OCI-LY3 (cell line): ENCODE measurements around the gene IER3.

ENCODE experiments used
- H2AFZ ChIP-seq: fragments of 200-600, 300-600 bp; shearing (Covaris generic); 2 replicates; pipeline ENCODE4 v1.6.0; 2014; ENCODE audit warnings: antibody characterized with exemption, low read depth, low read length
- H3K27ac ChIP-seq: fragments of 200-600, 300-600 bp; sonication (generic); 2 replicates; pipeline ENCODE4 v1.5.1; 2014; ENCODE audit warnings: mild to moderate bottlenecking, low read length, moderate library complexity, mixed read lengths
- H3K27me3 ChIP-seq: fragments of 200-600, 300-600 bp; sonication (generic); 2 replicates; pipeline ENCODE4 v1.6.1; 2014; ENCODE audit warnings: low read depth, low read length, mixed read lengths
- H3K36me3 ChIP-seq: fragments of 200-600, 300-600 bp; sonication (generic); replicated peaks from 2 replicates; pipeline ENCODE3; 2014; ENCODE audit warnings: low read depth, low read length, mixed read lengths
- H3K4me1 ChIP-seq: fragments of 300-600, 200-600 bp; sonication (generic); 2 replicates; pipeline ENCODE4 v1.6.1; 2014; ENCODE audit warnings: low read length, mixed read lengths
- H3K4me2 ChIP-seq: fragments of 200-600, 300-600 bp; sonication (generic); 2 replicates; pipeline ENCODE4 v1.6.1; 2014; ENCODE audit warnings: low read length, mixed read lengths
- H3K4me3 ChIP-seq: fragments of 300-600, 200-600 bp; sonication (generic); 2 replicates; pipeline ENCODE4 v1.5.1; 2014; ENCODE audit warnings: antibody characterized with exemption, mild to moderate bottlenecking, low read length, moderate library complexity
- H3K79me2 ChIP-seq: fragments of 300-600, 200-600 bp; shearing (Covaris generic); 2 replicates; pipeline ENCODE4 v1.6.1; 2014; ENCODE audit warnings: mild to moderate bottlenecking, low read length, mixed read lengths
- H3K9ac ChIP-seq: fragments of 300-600, 200-600 bp; shearing (Covaris generic); 2 replicates; pipeline ENCODE4 v1.6.0; 2014; ENCODE audit warnings: mild to moderate bottlenecking, low read length, moderate library complexity
- H3K9me3 ChIP-seq: fragments of 200-600, 300-600 bp; shearing (Covaris generic); 2 replicates; pipeline ENCODE4 v1.6.1; 2014; ENCODE audit warnings: low read length, mixed read lengths; ENCODE audit not compliant: insufficient read depth
- H4K20me1 ChIP-seq: fragments of 200-600, 300-600 bp; sonication (generic); 2 replicates; pipeline ENCODE4 v1.6.1; 2016; ENCODE audit warnings: low read length, mixed read lengths; ENCODE audit not compliant: insufficient read depth
- EZH2phosphoT487 ChIP-seq: fragments of 200-600 bp; shearing (Covaris generic); IDR thresholded peaks from 2 replicates; pipeline ENCODE4 v1.6.1; 2018; ENCODE audit warnings: antibody characterized with exemption, mixed run types, low read depth
- TF ChIP-seq, protein P1 (sequence below): fragments of 200-600, 300-600 bp; sonication (generic); IDR thresholded peaks from 2 replicates; pipeline ENCODE4 v1.5.1; 2014; ENCODE audit warnings: antibody characterized with exemption, low read length, low read depth

Gene IER3

DNA sequence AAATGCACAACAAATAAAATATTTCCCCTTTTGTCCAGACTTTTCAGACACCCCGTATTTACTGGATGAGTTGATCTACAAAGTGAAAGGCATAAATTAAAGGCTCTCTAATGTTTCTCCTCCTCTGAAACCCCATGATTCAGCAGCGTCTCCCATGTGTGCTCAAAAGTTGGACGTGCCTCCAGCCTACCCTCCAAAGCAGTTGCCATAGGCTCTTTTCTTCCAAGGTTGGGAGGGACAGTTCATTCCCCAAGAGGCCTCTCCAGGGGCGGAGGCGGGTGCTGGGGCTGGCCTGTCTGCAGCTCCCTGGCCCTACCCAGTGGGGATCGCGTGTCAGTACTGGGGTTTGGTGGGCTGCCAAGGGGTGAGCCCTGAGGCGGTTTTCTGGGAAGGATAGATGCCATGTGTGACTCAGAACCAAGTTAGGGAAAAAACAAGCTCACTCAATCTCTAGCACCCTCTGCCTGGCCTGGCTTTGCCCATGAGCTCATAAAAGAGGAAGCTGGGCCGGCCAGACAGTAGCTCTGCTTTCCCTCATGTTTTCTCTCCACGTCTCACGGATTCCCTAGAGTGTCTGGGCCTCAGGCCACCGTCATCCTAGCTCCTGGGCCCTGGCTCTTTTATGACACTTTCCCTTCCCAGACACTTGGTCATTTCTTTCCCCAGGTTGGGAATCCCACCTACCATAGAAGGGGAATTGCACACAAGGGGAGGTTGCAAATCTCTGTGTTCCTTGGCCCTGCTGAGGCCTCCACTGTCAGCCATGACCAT is 8.0 kb upstream of the IER3 start:
- no peaks in the 10 kb centered on the region for H4K20me1 ChIP-seq
- H3K79me2 ChIP-seq = no peaks in the 10 kb centered on the region
- H3K9me3 ChIP-seq = no peaks in the 10 kb centered on the region
- H3K9ac ChIP-seq = no peak overlapping the region
- H3K4me3 ChIP-seq = no peak overlapping the region
- H3K36me3 ChIP-seq = no peaks in the 10 kb centered on the region
- H3K27me3 ChIP-seq = no peaks in the 10 kb centered on the region
- no peaks in the 10 kb centered on the region for H3K4me1 ChIP-seq
- H3K4me2 ChIP-seq = no peak overlapping the region
- no peak overlapping the region for H3K27ac ChIP-seq
- H2AFZ ChIP-seq = no peak overlapping the region
- TF ChIP-seq, protein P1, sequence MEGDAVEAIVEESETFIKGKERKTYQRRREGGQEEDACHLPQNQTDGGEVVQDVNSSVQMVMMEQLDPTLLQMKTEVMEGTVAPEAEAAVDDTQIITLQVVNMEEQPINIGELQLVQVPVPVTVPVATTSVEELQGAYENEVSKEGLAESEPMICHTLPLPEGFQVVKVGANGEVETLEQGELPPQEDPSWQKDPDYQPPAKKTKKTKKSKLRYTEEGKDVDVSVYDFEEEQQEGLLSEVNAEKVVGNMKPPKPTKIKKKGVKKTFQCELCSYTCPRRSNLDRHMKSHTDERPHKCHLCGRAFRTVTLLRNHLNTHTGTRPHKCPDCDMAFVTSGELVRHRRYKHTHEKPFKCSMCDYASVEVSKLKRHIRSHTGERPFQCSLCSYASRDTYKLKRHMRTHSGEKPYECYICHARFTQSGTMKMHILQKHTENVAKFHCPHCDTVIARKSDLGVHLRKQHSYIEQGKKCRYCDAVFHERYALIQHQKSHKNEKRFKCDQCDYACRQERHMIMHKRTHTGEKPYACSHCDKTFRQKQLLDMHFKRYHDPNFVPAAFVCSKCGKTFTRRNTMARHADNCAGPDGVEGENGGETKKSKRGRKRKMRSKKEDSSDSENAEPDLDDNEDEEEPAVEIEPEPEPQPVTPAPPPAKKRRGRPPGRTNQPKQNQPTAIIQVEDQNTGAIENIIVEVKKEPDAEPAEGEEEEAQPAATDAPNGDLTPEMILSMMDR = no peak
- no peak for TF ChIP-seq EZH2phosphoT487

DNA sequence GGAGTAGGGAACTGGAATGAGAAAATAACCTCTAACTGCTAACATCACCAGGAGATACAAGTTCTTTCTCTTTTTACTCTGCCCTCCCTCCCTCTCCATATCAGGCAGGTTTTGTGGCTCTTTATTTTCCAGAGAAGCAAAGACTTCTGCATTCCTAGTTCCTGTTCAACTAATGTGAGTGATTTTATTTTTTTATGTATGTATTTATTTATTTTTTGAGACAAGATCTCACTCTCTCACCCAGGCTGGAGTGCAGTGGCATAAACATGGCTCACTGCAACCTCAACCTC is 6.0 kb upstream of the IER3 start:
- Histone ChIP-seq H3K79me2 (no peaks in the 10 kb centered on the region), H2AFZ (no peak overlapping the region), H3K4me3 (no peak overlapping the region), H4K20me1 (no peaks in the 10 kb centered on the region), H3K9me3 (no peaks in the 10 kb centered on the region), H3K27ac (no peak overlapping the region), H3K27me3 (no peaks in the 10 kb centered on the region), H3K9ac (no peak overlapping the region), H3K4me1 (no peaks in the 10 kb centered on the region), H3K4me2 (no peak overlapping the region), H3K36me3 (no peaks in the 10 kb centered on the region)
- no peak for TF ChIP-seq EZH2phosphoT487
- TF ChIP-seq, protein P1 = no peak

DNA sequence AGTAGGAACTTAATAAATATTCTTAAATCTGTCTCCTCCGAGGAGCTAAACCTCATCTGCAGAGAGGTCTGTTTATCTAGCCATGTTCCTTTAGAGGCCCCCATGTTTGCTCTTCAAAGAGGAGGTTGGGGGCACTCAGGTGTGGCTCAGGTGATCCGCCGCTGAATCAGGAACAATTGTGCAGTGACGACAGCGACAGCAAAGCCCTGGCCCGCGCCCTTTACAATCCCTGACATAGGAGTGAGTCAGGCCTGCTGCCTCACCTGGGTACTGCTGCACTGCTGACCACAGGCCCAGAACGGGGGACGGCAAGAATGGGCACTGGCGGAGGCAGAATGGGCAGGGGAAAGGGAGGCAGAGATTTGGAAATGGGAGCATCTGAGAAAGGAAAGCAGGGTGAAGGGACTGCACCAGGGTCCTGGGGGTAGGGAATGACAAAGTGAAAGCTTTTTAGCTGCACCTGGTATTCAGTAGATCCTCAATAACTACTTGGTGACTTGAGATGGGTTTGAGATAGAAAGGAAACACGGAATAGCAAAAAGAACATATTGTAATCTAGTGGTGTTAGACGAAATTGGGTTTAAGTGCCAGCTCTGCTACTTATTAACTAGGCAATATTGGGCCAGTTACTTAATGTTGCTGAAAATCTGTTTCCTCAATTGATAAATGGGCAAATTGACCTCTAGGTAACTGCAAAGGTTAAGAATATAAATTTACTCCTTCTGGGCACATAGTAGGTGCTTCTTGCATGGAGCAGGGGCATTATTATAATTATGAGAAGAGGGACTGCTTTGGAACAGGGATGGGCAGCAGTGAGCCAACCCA is 5.4 kb upstream of the IER3 start:
- no peaks in the 10 kb centered on the region for H3K9me3 ChIP-seq
- H2AFZ ChIP-seq = no peak overlapping the region
- H3K4me2 ChIP-seq = no peak overlapping the region
- no peaks in the 10 kb centered on the region for H3K27me3 ChIP-seq
- no peak overlapping the region for H3K27ac ChIP-seq
- H3K4me1 ChIP-seq = no peaks in the 10 kb centered on the region
- no peaks in the 10 kb centered on the region for H3K79me2 ChIP-seq
- TF ChIP-seq, protein P1 = no peak
- TF ChIP-seq EZH2phosphoT487 = no peak
- no peak overlapping the region for H3K4me3 ChIP-seq
- no peaks in the 10 kb centered on the region for H4K20me1 ChIP-seq
- no peaks in the 10 kb centered on the region for H3K36me3 ChIP-seq
- H3K9ac ChIP-seq = no peak overlapping the region

DNA sequence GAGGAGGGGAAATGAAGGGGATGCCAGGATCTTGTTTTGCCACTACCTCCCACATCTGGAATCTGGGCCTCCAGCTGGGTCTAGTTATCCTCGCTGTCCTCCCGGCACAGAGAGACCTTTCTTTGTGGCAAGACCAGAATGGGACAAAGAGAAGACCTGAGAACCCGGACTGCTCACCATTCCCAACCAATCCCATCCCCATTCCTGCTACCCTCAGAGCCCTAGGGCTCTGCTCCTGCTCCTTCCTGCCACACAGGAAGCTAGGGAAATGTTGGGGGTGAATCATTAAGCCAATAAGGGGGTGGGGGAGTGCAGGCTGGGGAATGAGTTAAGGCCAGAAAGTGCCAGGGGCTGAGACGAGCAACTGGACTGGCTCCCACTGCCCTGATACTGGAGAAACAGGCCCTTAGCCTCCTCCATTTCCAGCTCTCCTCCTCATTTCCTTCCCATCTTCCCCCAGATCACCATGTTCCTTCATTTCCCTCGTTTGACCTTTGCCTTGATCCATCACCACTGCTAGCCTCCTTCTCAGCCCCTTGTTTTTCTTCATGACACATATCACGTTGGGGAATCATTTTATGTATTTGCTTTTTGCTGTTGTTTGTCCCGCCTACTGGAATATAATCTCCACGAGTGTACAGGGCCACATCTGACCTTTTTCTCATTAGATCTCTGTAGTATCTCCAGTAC is 4.6 kb upstream of the IER3 start:
- Histone ChIP-seq H3K9ac (no peak overlapping the region), H3K27ac (no peak overlapping the region), H2AFZ (no peak overlapping the region), H3K4me3 (no peak overlapping the region), H3K9me3 (no peaks in the 10 kb centered on the region), H3K27me3 (no peaks in the 10 kb centered on the region), H3K4me1 (peaks cover 3% of the 10 kb centered on the region; the same call in 1 of the 2 replicates), H4K20me1 (no peaks in the 10 kb centered on the region), H3K79me2 (no peaks in the 10 kb centered on the region), H3K36me3 (no peaks in the 10 kb centered on the region), H3K4me2 (no peak overlapping the region)
- TF ChIP-seq, protein P1 = no peak
- no peak for TF ChIP-seq EZH2phosphoT487
